ENCODE data around the gene FAF1.

Gene FAF1

DNA sequence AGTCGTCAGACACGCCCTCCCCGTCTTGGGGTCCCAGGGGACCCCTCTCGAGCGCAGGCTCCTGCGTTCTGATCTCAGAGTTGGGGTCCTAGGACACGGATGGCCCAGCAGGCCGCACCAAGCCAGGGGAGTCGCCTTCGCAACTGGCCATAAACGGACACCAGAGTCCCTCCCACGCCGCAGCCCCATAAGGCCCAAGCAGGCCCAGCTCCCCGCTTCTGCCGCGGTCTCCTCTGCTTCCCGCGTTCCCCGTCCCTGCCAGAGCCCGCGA is 537.5 kb downstream of the FAF1 start:
- no peak for DNase-seq

DNA sequence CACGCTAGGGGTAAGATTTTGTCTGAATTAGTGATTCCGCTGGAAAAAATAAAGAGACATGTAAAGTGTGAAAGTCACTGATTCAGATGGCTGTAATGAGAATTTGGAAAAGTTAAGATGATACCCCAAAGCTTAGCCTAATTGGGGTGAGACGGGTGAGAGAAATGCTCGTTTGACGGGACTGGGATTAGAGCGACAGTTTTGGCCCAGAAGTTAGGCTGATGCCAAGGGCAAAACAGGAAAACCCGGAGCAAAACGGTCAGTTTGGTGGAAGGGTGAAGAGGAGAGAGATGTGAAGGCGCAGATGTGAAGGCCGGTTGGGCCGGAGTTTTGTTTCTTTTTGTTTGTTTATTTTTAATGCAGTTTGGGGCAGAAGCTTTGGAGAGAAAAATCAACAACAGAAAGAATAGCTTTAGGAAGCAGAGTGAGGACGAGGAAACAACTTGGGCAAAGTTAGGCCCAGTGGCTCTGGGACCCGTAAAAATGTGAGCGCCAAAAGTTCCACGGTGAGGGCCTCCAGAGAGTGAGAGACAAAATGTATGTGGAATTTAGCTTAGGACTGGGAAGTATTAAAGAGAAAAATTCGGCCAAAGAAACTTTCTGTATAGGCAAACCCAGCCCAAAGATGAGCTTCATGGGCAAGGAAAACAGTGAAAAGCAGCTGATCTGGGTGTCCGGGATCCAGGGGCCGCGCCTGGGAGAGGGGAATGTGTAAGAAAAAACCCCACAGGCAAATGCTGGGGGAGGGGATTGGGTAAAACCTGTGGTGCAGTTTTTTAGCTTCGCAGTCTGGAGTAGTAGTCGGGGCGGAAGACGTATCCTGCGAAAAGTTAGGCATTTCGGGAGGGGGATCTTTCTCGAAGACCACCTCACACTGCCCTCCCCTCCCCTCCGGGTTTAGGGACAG is 538.0 kb downstream of the FAF1 start:
- DNase-seq: no peak

DNA sequence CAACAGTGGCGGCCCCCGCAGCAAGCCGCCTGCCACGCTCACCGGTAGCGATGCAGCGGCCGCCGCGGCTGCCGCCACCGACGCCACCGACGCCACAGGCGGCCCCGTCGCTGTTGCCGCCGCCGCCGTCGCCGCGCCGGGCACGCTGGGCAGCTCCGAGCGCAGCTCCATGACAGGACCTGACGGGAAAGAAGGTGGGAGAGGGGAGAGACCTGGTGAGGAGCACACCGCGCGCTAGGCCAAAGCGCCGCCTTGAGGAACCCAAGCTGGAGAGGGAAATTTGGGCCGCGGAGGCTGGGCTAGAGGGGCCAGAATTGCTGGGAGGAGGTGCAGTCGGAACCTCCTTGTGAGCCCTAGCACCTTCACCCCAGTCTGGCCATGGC is 538.7 kb downstream of the FAF1 start:
- no peak for DNase-seq

DNA sequence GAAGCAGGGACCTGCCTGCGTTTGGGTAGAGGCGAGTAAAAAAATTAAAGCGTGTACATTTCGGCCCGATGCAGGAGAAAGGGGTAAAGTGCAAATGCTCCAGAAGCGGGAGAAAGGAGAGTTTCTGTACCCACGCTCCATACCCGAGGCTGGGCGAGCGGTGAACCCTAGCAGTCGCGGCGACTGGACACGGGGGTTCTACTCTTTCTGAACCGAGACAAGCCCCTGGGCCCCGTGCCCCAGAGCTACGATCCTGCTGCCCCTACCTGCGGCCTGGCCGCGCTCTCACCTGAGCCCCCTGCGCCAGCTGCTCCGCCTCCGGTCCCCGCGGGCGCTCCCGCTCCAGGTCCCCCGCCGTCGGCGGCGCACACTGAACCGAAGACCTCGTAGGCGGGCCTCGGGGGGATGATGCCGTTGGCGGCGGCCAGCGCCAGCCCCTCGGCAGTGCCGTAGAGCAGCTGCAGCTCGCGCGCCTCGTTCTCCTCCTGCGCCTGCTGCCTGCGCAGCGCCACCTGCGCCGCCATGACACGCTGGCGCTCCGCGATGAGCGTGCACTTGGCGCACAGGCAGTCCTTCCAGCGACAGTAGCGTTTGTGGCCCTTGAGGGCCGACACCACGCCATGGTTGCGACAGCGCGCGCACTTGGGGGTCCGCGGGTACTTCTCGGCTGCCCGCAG is 539.2 kb downstream of the FAF1 start:
- DNase-seq: no peak

DNA sequence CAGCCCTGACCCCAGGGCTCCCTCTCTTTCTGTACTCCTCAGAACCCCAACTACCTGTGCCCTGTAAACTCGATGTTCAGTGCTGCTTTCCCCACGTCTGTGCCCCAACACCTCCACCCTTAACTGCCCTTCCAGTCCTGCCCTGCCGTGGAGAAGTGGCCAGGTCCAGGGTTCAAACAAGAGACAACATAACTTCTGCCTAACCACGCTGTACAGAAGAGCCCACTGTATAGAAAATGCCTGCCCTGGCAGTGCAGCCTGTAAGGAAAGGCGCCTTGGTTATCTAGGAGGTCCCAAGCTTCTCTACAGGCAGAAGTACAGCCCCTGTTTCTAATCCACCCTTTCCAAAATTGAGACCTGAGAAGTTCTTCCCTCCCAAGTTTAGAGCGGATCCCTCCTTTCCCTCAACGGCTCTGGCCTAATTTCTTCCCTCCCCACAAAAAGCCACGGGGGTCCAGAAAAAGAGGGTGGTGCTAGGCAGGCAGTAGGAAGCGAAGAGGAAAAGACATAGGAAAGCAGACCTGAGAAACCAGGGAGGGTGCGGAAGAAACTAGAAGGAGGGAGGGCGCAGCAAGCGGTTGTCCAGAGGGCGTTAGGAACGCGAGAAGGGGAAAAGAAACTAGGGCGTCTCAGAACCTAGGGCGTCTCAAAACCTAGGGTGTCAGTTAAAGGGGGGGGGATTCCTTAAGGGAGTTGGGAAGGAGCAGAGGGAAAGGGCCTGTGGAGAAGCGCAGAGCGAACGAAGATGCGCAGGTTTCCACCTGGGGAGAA is 540.0 kb downstream of the FAF1 start:
- no peak for DNase-seq

DNA sequence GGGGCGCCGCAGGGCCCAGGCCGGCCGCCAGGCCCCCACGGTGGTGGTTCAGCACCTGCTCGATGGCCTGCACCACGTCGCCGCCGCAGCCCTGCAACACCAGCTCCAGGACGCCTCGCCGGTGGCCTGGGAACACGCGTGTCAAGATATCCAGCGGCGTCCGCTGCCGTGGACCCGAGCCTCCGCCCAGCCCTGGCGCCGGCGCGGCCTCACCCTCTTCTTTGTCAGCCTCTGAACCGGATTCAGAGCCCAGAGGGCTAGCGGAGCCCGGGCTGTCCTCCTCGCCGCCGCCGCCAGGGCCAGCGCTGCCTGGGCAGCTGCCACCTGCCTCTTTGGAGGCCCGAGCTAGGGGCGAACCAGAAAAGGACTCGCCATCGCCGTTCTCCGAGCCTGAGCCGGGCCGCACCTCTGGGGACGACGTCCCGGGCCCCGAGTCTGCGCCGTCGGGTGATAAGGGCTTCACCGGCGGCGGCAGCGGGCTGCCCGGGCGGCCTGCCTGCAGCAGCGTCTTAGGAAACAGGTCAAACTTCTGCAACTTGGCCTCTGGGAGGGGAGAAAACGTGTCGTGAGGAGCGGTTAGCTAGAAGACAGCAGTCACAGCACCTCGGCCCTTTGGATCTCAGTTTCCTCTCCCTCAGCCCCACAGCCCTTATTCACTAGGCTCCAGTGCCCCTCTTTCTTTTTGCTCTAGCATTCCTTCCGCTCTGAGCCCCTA is 540.7 kb downstream of the FAF1 start:
- DNase-seq: no peak

DNA sequence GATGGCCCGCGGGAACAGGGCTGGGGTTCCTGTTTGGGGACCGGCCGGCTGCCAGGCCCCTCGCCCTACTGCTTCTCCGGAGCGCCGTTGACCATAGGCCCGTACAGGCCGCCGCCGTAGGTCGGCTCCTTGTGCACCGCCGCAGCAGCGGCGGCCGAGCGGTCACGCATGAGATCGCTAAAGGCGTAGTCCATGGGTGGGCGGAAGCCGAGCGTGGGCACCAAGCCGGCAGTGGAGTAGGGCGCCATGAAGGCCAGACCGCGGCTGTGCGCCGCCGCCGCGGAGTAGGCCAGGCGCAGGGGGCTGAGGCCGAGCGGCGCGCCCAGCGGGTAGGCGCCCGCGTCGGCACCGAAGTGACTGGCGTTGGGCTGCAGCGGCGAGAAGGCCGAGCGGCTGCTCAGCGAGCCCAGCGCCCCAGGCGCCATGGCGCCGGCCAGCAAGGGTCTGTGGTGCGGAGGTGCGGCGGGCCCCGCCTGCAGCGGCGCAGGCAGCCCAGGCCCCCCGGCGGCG is 541.4 kb downstream of the FAF1 start:
- no peak for DNase-seq

DNA sequence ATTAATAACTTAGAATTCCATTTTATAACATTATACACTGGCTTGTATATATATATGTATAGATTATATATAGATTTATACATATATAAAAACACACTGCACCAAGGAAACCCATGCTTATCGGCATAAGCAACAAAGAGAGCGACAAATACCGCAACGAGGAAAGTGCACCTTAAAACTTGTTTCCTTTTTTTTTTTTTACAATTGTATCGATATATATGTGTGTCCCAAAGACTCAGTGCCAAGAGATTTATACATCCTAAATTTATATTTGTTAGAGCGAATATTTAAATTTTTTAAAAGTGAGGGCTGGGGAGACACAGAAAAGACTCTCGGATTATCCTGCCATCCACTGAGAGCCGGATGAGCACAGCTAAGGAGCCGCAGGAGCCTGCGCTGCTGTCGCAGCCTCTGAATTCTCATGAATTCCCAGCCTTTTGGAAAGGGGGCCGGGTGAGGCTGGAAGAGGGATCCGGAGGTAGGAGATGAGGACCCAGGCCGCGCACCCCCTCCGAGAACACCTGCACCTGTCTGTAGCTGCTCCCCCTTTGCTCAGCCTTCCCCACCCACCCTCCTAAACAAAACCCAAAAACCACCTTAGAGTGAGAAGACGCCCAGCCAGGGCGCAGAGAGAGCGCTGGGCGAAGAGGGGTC is 542.0 kb downstream of the FAF1 start:
- DNase-seq: no peak

DNA sequence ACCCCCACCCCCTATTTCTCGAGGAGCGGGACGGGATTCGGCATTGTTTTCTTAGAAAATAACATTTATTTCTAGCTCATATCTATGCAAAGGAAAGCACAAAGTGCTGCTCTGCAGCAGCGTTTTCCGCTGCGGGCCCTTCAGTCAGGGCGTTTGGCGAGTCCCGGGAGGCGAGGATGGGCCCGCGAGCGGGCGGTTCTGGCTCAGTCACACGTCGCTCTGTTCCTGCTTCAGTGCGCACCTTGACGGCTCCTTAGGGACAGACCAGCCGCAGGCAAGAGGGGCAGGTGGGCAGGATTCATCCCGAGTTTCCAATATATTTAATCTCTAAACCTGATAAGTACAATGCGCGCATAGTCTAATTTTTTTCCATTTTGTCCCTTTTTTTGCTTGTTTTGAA is 542.6 kb downstream of the FAF1 start:
- no peak for DNase-seq

DNA sequence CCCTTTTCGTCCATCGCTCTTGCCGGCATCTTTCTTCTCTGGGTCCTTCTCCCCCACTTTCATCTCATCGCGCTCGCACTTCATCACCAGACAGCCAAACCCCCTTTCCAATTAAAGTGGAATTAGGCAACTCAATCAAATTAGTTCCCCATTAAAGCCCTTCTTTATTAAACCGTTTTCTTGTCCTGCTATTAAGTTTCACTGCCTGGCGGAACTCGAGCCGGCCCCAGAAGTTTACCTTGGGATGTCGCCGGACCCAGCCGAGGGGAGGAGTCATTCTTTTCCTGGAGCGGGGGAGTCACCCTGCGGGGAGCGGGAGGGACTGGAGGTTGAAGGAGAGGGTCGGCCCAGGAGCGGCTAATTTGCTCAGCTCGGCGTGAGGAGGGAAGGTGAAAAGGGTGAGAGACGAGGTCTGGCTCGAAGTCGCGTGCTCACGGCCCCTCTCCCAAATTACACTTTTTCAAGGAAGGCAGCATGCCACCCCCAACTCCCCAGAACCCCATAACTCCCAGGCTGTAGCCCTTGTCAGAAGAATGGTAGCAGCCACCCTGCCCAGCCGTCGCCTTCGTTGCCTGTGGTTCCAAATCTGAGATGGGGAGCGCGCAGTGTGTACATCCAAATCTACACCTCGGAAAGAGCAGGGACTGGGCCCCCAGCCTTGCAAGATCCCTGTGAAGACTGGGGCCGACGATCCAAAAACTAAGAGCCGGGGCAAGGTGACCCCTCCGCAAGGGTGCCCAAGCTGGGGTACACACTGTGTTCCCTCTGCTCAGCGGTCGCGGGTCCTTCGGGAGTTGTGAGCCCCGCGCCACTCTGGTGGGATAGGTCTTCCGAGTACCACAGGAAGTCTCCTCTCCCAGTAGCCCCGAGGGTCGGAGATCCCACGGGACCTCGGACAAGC is 543.3 kb downstream of the FAF1 start:
- no peak for DNase-seq

DNA sequence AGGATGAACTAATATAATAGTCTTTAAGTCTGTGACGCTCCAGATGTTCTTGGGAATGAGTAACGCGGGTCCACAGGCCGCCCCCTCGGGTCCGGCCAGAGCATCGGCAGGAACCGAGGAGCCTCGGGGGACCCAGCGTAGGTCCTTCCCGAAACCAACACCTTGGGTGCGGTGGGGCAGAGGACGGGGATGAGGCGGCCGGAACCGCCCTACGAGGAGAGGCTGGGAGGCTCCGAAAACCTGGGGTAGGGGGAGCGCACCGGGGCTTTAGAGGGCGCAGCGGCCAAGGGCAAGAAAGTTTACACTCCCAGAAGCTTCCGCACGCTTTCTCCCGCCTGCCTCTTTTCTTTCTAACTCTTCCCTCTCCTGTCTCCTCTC is 543.9 kb downstream of the FAF1 start:
- no peak for DNase-seq

DNA sequence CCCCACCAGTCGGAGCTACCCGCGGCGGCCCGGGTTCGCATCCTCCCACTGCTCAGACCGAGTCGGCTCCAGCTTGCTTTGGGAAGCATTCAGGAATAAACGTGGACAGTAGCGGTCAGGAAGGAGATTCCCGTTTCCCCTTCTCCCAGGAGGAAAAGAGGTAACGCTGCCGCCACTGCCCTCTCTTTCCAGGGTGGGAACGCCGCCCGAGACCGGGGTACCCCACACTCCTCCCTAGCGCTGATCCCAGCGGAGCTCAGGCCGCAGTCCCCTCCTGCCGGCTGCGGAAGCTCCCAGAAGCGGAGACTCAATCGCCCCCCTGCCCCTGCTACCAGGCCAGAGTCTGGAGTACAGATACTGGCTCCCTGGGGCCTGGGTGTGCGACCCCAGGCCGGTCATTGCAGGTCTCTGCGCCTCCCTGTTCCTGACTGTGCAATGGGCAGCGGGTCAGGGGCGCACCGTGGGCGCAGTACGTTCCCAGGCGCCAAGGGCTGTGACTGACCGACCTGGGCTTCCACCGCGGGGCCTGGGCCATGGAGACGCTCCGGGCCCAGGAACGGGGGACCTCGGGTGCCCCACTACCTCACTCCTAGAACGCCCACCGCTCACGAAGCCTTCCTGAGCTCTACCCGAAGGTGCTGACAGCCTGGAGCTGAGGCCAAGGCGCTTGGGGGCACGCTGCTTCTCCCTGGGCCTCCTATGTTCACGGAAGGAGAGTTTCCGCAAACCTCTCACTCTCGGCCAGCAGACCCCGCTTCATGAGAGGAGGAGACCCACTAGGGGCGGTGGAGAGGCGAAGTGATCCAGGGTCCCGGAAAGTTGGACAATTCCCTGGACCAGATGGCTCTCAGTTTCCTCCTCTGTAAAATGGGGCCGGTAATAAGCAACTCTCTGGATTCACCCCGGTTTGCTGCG is 544.6 kb downstream of the FAF1 start:
- DNase-seq: no peak

DNA sequence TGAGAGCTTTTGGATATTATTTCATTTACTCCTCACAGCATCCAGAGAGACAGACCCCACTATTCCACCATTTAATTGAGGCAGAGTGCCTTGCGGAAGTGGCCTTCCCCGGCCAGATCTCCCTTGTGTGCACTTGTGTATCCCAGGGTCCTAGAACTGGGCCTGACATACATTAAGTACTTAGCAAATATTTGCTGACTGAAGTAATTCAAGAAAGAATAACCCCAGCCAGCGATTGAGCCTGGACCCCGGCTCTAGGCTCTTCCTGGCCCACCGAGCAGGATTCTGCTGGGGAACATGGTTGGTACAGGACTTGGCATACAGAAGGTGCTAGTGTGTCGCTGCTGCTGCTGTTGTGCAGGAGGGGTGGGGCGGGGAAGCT is 545.2 kb downstream of the FAF1 start:
- no peak for DNase-seq

DNA sequence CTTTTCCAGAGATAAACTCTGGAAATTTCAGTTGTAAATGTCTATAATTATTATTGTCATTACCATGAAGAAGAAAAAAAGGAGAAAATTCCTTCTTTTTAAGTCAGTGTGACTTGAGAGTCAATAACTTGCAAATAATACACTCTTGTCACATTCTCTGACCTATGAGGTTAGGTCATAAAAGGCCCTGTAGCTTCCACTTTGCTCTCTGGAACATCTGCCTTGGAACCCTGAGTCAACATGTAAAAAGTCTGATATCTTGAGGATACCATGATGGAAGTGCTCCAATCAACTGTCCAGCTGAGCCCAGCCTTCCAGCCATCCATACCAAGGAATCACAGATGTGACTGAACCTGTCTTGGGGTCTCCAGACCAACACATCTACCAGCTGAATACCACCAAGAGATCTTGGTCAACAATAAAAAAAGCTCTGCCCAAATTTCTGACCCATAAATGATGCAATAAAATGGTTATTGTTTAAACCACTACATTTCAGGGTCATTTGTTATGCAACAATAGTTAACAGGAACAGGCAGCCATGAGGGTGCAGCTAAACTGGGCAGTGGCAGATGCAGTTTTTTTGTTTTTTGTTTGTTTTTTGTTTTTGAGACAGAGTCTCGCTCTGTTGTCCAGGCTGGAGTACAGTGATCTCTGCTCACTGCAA is 547.1 kb downstream of the FAF1 start:
- DNase-seq: no peak

DNA sequence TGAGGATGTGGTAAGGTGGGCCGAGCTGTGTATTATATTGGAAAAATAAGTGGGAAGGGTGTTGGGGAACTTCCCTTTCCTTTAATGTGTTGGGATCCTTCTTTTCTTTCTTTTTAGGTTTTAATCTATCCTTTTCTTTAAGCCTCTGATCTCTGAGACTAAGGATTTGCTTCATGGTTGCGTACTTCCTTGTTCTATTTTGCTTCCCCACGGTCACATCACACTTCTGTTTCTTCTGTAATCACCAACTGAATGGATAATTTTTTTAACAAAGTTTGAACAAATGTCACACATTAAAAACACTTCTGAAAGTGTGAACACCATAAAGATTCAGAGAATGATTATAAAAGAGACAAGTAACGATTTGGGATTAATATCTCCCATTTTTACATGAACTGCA is 554.3 kb downstream of the FAF1 start:
- DNase-seq: no peak

DNA sequence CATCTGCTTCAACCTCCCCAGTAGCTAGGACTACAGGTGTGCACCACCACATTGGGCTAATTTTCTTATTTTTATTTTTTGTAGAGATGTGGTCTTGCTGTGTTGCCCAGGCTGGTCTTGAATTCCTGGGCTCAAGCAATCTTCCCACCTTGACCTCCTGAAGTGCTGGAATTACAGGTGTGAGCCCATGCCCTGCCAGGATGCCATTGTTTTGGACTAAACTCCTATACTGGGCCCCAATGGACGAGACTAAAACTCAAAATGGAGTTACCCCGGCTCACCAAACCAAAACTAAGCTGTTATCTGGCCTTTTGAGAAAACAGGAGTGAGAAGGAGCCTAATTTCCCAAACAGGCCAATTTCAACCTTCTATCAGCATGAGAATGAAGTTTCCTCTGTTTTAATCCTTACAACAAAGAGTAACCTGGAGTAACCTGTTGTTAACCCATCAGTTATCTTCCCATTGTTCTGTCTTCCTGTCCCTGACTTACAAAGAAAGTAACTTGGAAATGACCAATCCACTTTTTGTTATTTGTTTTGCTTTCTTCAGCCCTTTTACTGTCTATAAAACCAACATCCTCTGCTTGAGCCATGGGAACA is 566.4 kb downstream of the FAF1 start:
- DNase-seq: no peak
